A673 (cell line): ENCODE measurements around the gene SRRM3. TPM values are rescaled to one million over a fixed set of nuclear protein-coding genes. Genes with fewer than 3 reads are reported as not detected.

ENCODE experiments used
- BruUV-seq: library from RNA; stranded (reverse); fragments of 400-500 nt; replicated peaks from 2 replicates; lab custom pipeline; 2021; lab: Mats Ljungman, UMichigan
- CTCF ChIA-PET: fragments of 300-600 bp; sonication (Branson Sonifier 250); formaldehyde crosslinking; loops from one replicate; lab custom pipeline; 2022; ENCODE audit warnings: antibody characterized with exemption; lab: Charles Lee
- POLR2A ChIA-PET: fragments of 300-600 bp; sonication (Branson Sonifier 250); formaldehyde crosslinking; loops from one replicate; lab custom pipeline; 2022; ENCODE audit warnings: antibody characterized with exemption; ENCODE audit not compliant: low non-redundant PET; lab: Charles Lee
- DNase-seq: peaks from one replicate; pipeline ENCODE4 v3.0.0-alpha.2; 2015; ENCODE audit warnings: low spot score
- H3K27ac ChIP-seq: fragments of 200-600 bp; sonication (generic); 2 replicates; pipeline ENCODE4 v1.5.1; 2016; ENCODE audit warnings: mixed run types, low read depth, mild to moderate bottlenecking, mixed read lengths, antibody characterized with exemption, low read length; ENCODE audit not compliant: poor library complexity, severe bottlenecking
- H3K27me3 ChIP-seq: fragments of 200-600 bp; sonication (generic); replicated peaks from 2 replicates; pipeline ENCODE4 v1.6.1; 2017; ENCODE audit warnings: mixed run types, low read depth, mild to moderate bottlenecking, mixed read lengths, antibody characterized with exemption, low read length; ENCODE audit not compliant: insufficient read depth, poor library complexity
- H3K36me3 ChIP-seq: fragments of 200-600 bp; sonication (generic); 2 replicates; pipeline ENCODE4 v1.6.1; 2016; ENCODE audit warnings: mixed run types, mild to moderate bottlenecking, mixed read lengths, antibody characterized with exemption, low read length; ENCODE audit not compliant: insufficient read depth, poor library complexity, severe bottlenecking
- H3K4me1 ChIP-seq: fragments of 200-600 bp; sonication (generic); 2 replicates; pipeline ENCODE4 v1.6.1; 2017; ENCODE audit warnings: mixed run types, mild to moderate bottlenecking, mixed read lengths, antibody characterized with exemption, low read length; ENCODE audit not compliant: insufficient read depth, poor library complexity, severe bottlenecking
- H3K4me3 ChIP-seq: fragments of 200-600 bp; sonication (generic); 2 replicates; pipeline ENCODE4 v1.5.1; 2016; ENCODE audit warnings: low read depth, mixed run types, mild to moderate bottlenecking, mixed read lengths, low read length; ENCODE audit not compliant: poor library complexity, severe bottlenecking
- H3K9me3 ChIP-seq: fragments of 200-600 bp; sonication (generic); 2 replicates; pipeline ENCODE4 v1.6.1; 2016; ENCODE audit warnings: mixed run types, low read depth, mild to moderate bottlenecking, mixed read lengths, antibody characterized with exemption, low read length; ENCODE audit not compliant: poor library complexity, severe bottlenecking
- EZH2 ChIP-seq: fragments of 200-600 bp; sonication (generic); IDR thresholded peaks from 2 replicates; pipeline ENCODE4 v1.6.1; 2017; ENCODE audit warnings: borderline replicate concordance, low read depth, mild to moderate bottlenecking, mixed read lengths, antibody characterized with exemption, low read length; ENCODE audit not compliant: poor library complexity, severe bottlenecking
- intact Hi-C: fragments of 100-400 bp; cut with micrococcal nuclease; formaldehyde crosslinking; loops from one replicate; pipeline ENCODE4 v1.10.0; 2022; ENCODE audit not compliant: unreplicated experiment
- total RNA-seq: library from RNA; stranded (reverse); gene quantifications from 2 replicates; pipeline ENCODE4 v1.2.3, GENCODE V29; 2021
- TF ChIP-seq, protein P1 (sequence below): fragments of 300-800, 200-600 bp; sonication (generic); conservative IDR thresholded peaks from 2 replicates; pipeline ENCODE4 v1.5.1; 2017; ENCODE audit warnings: low read depth, mild to moderate bottlenecking, antibody characterized with exemption, low read length, moderate library complexity, mixed read lengths

SRRM3 gene
- total RNA-seq, 1 experiment from 2014 or later = 1.8 TPM

DNA sequence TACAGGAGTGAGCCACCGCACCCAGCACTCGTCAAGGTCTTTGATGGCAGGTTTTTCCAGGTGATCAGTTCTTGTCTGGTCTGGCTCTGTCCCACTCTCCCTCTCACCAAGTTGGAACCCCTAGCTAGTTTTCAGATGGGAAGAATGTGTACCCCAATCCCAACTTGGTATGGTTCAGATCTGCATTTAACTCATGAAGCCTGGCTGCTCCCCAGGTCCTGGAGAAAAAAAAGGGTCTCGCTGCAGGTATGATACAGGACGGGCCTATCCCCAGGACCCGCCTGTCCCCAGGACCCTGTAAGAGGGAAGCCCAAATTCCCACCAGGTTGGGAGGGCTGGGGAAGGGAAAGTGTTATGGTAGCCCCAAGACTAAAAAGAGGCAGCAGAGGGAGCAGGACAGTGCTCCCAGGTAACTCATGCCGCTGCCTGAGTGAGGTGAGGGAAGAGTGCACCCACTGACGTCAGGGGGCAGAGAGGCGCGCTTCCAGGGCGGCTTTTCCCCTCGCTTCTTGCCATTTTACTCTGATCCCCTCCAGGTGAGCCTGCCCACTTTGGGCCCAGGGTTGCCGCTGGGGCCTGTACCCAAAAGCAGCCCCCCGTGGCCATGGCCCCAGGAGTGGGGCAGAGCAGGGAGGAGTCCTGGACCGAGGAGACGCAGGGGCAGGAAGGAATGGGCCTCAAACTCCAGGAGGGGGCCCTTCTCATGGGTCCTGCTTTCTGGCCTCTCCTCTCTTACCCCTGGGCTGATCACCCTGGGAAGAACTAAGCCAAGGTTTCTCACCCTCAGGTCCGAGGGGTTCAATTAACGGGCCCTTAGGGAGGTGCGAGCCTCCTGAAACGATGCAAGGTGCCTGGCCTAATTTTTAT is 36.4 kb upstream of the SRRM3 start:
- no peaks in the 10 kb centered on the region for H3K9me3 ChIP-seq
- intact Hi-C loops = no loop called here
- H3K36me3 ChIP-seq = no peaks in the 10 kb centered on the region
- H3K4me1 ChIP-seq = no peaks in the 10 kb centered on the region
- no peak for DNase-seq
- POLR2A ChIA-PET = no interaction called here
- TF ChIP-seq, protein P1, sequence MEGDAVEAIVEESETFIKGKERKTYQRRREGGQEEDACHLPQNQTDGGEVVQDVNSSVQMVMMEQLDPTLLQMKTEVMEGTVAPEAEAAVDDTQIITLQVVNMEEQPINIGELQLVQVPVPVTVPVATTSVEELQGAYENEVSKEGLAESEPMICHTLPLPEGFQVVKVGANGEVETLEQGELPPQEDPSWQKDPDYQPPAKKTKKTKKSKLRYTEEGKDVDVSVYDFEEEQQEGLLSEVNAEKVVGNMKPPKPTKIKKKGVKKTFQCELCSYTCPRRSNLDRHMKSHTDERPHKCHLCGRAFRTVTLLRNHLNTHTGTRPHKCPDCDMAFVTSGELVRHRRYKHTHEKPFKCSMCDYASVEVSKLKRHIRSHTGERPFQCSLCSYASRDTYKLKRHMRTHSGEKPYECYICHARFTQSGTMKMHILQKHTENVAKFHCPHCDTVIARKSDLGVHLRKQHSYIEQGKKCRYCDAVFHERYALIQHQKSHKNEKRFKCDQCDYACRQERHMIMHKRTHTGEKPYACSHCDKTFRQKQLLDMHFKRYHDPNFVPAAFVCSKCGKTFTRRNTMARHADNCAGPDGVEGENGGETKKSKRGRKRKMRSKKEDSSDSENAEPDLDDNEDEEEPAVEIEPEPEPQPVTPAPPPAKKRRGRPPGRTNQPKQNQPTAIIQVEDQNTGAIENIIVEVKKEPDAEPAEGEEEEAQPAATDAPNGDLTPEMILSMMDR = no peak
- TF ChIP-seq EZH2 = no peak
- CTCF ChIA-PET = interaction anchor here (0.7 kb wide), 1 partner anchor 194 kb away, joined by 3 read pairs; no protein-coding TSS in a partner anchor
- H3K4me3 ChIP-seq = no peak overlapping the region
- no peak overlapping the region for H3K27ac ChIP-seq
- BruUV-seq = no TSS peak
- H3K27me3 ChIP-seq = no peaks in the 10 kb centered on the region

DNA sequence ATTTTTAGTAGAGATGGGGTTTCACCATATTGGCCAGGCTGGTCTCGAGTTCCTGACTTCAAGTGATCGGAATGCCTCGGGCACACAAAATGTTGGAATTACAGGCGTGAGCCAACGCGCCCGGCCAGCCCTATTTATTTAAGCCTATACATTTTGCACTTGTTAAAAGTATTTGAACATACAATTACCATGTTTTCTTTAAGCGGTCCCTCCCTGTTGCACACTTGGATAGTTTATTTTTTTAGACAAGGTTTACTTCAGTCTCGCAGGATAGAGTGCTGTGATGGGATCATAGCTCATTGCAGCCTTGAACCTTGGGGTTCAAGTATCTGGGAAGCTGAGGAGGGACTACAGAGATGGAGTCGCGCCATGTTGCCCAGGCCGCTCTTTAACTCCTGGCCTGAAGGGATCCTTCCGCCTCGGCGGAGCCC is 35.7 kb upstream of the SRRM3 start:
- DNase-seq = no peak
- Histone ChIP-seq H3K27me3 (no peaks in the 10 kb centered on the region), H3K27ac (peak overlapping the region; percentile 85), H3K36me3 (no peaks in the 10 kb centered on the region), H3K4me1 (no peaks in the 10 kb centered on the region), H3K4me3 (peak overlapping the region; percentile 77), H3K9me3 (no peaks in the 10 kb centered on the region)
- no peak for TF ChIP-seq EZH2
- TF ChIP-seq, protein P1 = no peak
- BruUV-seq = TSS peak; percentile 78
- intact Hi-C loops = no loop called here
- ChIA-PET POLR2A (no interaction called here), CTCF (no interaction called here)

DNA sequence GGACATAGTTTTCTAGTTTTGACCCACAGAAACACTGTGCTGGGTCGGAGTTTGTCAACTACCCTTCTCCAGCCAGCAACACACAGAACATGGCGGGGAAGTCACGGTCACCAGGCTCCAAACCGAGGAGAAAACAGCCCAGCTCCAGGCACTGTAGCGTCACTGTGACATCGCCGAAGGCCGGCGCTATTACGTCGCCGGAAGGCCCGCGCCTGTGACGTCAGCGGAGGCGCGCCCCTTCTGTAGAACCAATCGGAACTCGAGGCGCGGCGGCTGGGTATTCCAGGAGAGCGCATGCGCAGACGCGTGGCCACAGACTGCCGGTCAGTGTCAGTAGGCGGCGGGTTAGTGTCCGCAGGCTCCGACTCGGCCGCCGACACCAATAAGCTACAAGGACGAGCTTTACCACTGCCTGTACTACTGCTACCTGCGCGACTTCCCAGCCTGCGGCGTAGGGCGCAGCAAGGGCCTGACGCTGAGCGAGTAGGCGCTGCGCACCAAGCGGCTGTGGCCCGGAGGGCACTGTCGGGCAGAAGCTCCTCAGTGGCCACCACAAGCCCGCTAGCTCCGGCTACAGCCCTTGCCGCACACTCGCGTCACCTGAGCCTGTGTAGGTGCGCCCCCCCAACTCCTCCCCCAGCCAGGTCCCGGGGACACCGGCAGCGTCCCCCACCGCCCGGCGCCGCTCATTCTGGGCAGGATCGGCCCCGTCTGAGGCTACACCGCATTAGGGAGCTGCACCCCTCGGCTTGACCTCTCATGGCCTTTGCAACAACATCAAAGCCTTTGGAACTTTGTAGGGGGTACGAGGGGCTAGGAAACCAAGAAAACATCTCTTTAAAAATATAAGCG is 35.1 kb upstream of the SRRM3 start:
- DNase-seq = peak; percentile 93
- no peaks in the 10 kb centered on the region for H3K9me3 ChIP-seq
- intact Hi-C loops = no loop called here
- no peaks in the 10 kb centered on the region for H3K4me1 ChIP-seq
- H3K4me3 ChIP-seq = peak overlapping the region; percentile 77
- ChIA-PET POLR2A (interaction anchor here (0.6 kb wide), 1 partner anchor 51 kb away, joined by 7 read pairs; no protein-coding TSS in a partner anchor), CTCF (interaction anchor here (0.6 kb wide), 2 partner anchors 12 to 148 kb away, joined by 3 read pairs; no protein-coding TSS in a partner anchor)
- H3K36me3 ChIP-seq = no peaks in the 10 kb centered on the region
- no peaks in the 10 kb centered on the region for H3K27me3 ChIP-seq
- no peak for TF ChIP-seq EZH2
- TF ChIP-seq, protein P1 = no peak; the same call in 1 of the 2 replicates
- TSS peak; percentile 96 for BruUV-seq
- peak overlapping the region; percentile 85 for H3K27ac ChIP-seq
